Measurements from ENCODE around the gene ADGRF3.

DNA sequence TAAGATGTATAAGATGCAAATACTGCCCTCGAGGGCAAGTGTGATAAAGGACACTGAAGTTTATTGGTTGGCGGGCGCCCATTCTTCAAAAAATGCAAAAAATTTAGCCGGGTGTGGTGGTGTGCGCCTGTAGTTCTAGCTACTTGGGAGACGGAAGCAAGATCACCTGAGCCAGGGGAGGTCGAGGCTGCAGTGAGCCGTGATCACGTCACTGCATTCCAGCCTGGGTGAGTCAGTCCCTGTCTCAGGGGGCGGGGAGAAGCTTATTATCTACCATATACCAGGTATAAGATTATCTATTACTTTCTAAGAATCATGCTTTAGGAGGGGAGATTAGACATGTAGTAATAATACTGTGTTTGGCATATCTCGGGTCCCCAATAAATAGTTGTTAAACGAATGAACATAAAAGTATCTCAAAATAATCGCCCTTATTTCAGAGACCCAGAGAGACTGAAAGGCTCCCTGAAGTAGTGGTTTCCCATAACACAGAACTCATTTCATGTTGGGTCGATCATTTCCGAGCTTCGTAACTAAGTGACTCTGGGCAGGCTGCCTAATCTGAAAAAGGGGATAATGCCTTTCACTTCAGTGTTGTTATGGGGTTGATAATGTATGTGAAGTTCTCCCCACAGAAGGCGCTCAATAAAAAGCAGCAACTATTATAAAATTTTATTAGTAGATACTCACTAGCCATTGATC is 1.9 kb downstream of the ADGRF3 start:
- TF ChIP-seq, protein P1, sequence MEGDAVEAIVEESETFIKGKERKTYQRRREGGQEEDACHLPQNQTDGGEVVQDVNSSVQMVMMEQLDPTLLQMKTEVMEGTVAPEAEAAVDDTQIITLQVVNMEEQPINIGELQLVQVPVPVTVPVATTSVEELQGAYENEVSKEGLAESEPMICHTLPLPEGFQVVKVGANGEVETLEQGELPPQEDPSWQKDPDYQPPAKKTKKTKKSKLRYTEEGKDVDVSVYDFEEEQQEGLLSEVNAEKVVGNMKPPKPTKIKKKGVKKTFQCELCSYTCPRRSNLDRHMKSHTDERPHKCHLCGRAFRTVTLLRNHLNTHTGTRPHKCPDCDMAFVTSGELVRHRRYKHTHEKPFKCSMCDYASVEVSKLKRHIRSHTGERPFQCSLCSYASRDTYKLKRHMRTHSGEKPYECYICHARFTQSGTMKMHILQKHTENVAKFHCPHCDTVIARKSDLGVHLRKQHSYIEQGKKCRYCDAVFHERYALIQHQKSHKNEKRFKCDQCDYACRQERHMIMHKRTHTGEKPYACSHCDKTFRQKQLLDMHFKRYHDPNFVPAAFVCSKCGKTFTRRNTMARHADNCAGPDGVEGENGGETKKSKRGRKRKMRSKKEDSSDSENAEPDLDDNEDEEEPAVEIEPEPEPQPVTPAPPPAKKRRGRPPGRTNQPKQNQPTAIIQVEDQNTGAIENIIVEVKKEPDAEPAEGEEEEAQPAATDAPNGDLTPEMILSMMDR (IDR thresholded peaks at IDR 0.05 in 2 of 3, conservative IDR thresholded peaks at IDR 0.05 in 1 of 3; ENCODE audit: borderline replicate concordance in 1 of 3, insufficient read depth in 1 of 3, low read depth in 2 of 3, low read length in 2 of 3), result no peak
- TF ChIP-seq, protein P2, sequence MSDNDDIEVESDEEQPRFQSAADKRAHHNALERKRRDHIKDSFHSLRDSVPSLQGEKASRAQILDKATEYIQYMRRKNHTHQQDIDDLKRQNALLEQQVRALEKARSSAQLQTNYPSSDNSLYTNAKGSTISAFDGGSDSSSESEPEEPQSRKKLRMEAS (IDR thresholded peaks at IDR 0.05), result no peak
- TF ChIP-seq POLR2A (IDR thresholded peaks at IDR 0.05; ENCODE audit: borderline replicate concordance, extremely low read depth, insufficient read depth, insufficient read length), result no peak
- TF ChIP-seq SP1 (IDR thresholded peaks at IDR 0.05; ENCODE audit: low read depth), result no peak; the same call in 1 of the 2 replicates
- peak; percentile 71; the same call in 1 of the 2 replicates for TF ChIP-seq JUND (IDR thresholded peaks at IDR 0.05)
- TF ChIP-seq EGR1 (IDR thresholded peaks at IDR 0.05; ENCODE audit: low read depth), result no peak
- no peak for TF ChIP-seq ZNF274 (IDR thresholded peaks at IDR 0.05; ENCODE audit: low read depth, low read length)
- TF ChIP-seq SIN3A (IDR thresholded peaks at IDR 0.05; ENCODE audit: low read depth), result no peak
- TF ChIP-seq ZFX (IDR thresholded peaks at IDR 0.05), result no peak
- TF ChIP-seq POLR2AphosphoS5 (IDR thresholded peaks at IDR 0.05; ENCODE audit: low read depth, low read length), result peak; percentile 40; the same call in 1 of the 2 replicates
- no peak for TF ChIP-seq ELF1 (IDR thresholded peaks at IDR 0.05; ENCODE audit: borderline replicate concordance, low read depth)
- no peak for TF ChIP-seq EZH2 (IDR thresholded peaks at IDR 0.05)
